ENCODE data around the gene TIMELESS. TPM values are rescaled to one million over a fixed set of nuclear protein-coding genes. Genes with fewer than 3 reads are reported as not detected.

TIMELESS gene
- total and polyA plus RNA-seq, 10 donors: 9.9 to 17.7 (median 12.7) TPM

GRCh38 chr12:56385873-56386272 is 63.4 kb downstream of the TIMELESS start:
- H3K27ac ChIP-seq: no peak overlapping the region
- H3K36me3 ChIP-seq: no peaks in the 10 kb centered on the region
- no peaks in the 10 kb centered on the region for H3K27me3 ChIP-seq (replicated peaks in 1 of 7)
- no peaks in the 10 kb centered on the region for H3K9me3 ChIP-seq
- no peak for TF ChIP-seq CTCF (IDR thresholded peaks at IDR 0.05 in 8 of 11, conservative IDR thresholded peaks at IDR 0.05 in 3 of 11)
- no peak for TF ChIP-seq POLR2AphosphoS5 (IDR thresholded peaks at IDR 0.05)
- TF ChIP-seq POLR2A (IDR thresholded peaks at IDR 0.05): no peak
- H3K4me1 ChIP-seq: no peaks in the 10 kb centered on the region
- intact Hi-C loops (cut with DNase I; ENCODE audit: low total_unique reads): no loop called here
- WGBS, 5 donors: 90 to 100% (median 100%) methylated on average over 1 of the region's 1 CpG
- no peak for DNase-seq
- H3K4me3 ChIP-seq: no peak overlapping the region

- Histone ChIP-seq H3K36me3 (no peaks in the 10 kb centered on the region), H3K27me3 (replicated peaks in 1 of 7) (no peaks in the 10 kb centered on the region), H3K27ac (no peak overlapping the region), H3K4me3 (no peak overlapping the region), H3K9me3 (no peaks in the 10 kb centered on the region), H3K4me1 (peaks cover 0 to 2% (median 0%) of the 10 kb centered on the region in 6 donors)
- intact Hi-C loops (cut with DNase I; ENCODE audit: low total_unique reads): no loop called here
- WGBS, 5 donors: 92 to 97% (median 94%) methylated on average over 16 of the region's 16 CpGs
- no peak for DNase-seq
- no peak for TF ChIP-seq POLR2A (IDR thresholded peaks at IDR 0.05)
These were observed 66.6 kb downstream of the TIMELESS start for GRCh38 chr12:56382611-56383010.

DNA sequence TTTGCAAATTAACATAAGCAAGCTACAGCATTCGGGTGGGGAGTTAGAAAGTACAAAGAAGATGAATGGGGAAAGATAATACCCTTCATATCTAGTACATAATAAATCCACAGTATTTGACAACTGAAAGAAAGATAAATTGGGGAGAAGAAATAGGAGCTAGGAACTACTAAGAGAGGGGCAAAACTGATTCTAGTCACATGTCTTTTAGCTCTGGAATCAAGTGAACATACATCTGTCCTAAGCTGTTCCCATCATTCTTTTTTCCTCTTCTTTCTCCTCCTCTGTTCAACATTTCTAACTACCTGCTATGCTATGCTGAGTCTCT is 71.3 kb downstream of the TIMELESS start:
- no peak for DNase-seq
- peak overlapping the region in 2 of 8 donors; percentile 73 to 85 for H3K27ac ChIP-seq
- H3K4me3 ChIP-seq: no peak overlapping the region
- TF ChIP-seq CTCF (IDR thresholded peaks at IDR 0.05 in 8 of 11, conservative IDR thresholded peaks at IDR 0.05 in 3 of 11): no peak
- no peak for TF ChIP-seq POLR2A (IDR thresholded peaks at IDR 0.05)
- TF ChIP-seq POLR2AphosphoS5 (IDR thresholded peaks at IDR 0.05): no peak
- H3K9me3 ChIP-seq: peaks cover 0 to 5% (median 0%) of the 10 kb centered on the region in 8 donors
- H3K27me3 ChIP-seq (replicated peaks in 1 of 7): no peaks in the 10 kb centered on the region
- no peaks in the 10 kb centered on the region for H3K36me3 ChIP-seq
- WGBS, 5 donors: 50 to 86% (median 70%) methylated on average over 1 of the region's 1 CpG
- intact Hi-C loops (cut with DNase I; ENCODE audit: low total_unique reads): no loop called here
- peaks cover 4 to 43% (median 29%) of the 10 kb centered on the region in 6 donors for H3K4me1 ChIP-seq

GRCh38 chr12:56377310-56377988 is 71.8 kb downstream of the TIMELESS start:
- Histone ChIP-seq H3K9me3 (peaks cover 0 to 5% (median 0%) of the 10 kb centered on the region in 8 donors), H3K36me3 (no peaks in the 10 kb centered on the region), H3K27ac (peak overlapping the region in 3 of 8 donors; percentile 73 to 85 (median 79)), H3K27me3 (replicated peaks in 1 of 7) (no peaks in the 10 kb centered on the region), H3K4me3 (no peak overlapping the region), H3K4me1 (peaks cover 4 to 43% (median 29%) of the 10 kb centered on the region in 6 donors)
- intact Hi-C loops (cut with DNase I; ENCODE audit: low total_unique reads): no loop called here
- DNase-seq: no peak
- TF ChIP-seq POLR2AphosphoS5 (IDR thresholded peaks at IDR 0.05) (no peak), CTCF (IDR thresholded peaks at IDR 0.05 in 8 of 11, conservative IDR thresholded peaks at IDR 0.05 in 3 of 11) (no peak), POLR2A (IDR thresholded peaks at IDR 0.05) (no peak)
- WGBS, 5 donors: 65 to 76% (median 73%) methylated on average over 4 of the region's 4 CpGs
